HG03565 (cell line): ENCODE results near the gene CBLN3.
"Not testable (repeated sequence)": the region's sequence is repeated elsewhere in the genome, so short reads cannot be mapped to it uniquely, and the experiment has no call there.

Experiments
- ATAC-seq: cut with Tn5 transposase; IDR thresholded peaks from one replicate; pipeline ENCODE4 v1.9.1; 2021; ENCODE audit warnings: mild to moderate bottlenecking, moderate library complexity; ENCODE audit not compliant: unreplicated experiment

The CBLN3 gene

GRCh38 chr14:24406416-24406815 lies 23.1 kb downstream of the CBLN3 start:
- ATAC-seq = no peak

GRCh38 chr14:24404814-24405213 lies 24.7 kb downstream of the CBLN3 start:
- no peak for ATAC-seq

- no peak for ATAC-seq
Measured at GRCh38 chr14:24403294-24403998, 26.0 kb downstream of the CBLN3 start.

- no peak for ATAC-seq
Measured at GRCh38 chr14:24401810-24402702, 27.4 kb downstream of the CBLN3 start.

GRCh38 chr14:24399999-24400718 lies 29.3 kb downstream of the CBLN3 start:
- no peak for ATAC-seq

GRCh38 chr14:24399447-24399822 lies 30.0 kb downstream of the CBLN3 start:
- ATAC-seq = no peak

GRCh38 chr14:24398653-24399446 lies 30.6 kb downstream of the CBLN3 start, which contains the start of gene NYNRIN:
TSS of gene NYNRIN (plus strand) at chr14:24399003. CDS start at chr14:24399247, 244 bp downstream.
- ATAC-seq = no peak

GRCh38 chr14:24398293-24398652 lies 31.2 kb downstream of the CBLN3 start:
- ATAC-seq = no peak

GRCh38 chr14:24397639-24398292 lies 31.7 kb downstream of the CBLN3 start:
- ATAC-seq = no peak

- ATAC-seq = no peak
Measured at GRCh38 chr14:24395609-24396582, 33.6 kb downstream of the CBLN3 start.

- no peak for ATAC-seq
Measured at GRCh38 chr14:24394275-24394674, 35.2 kb downstream of the CBLN3 start.

GRCh38 chr14:24392325-24393091 lies 37.0 kb downstream of the CBLN3 start:
- no peak for ATAC-seq

- ATAC-seq = no peak
Measured at GRCh38 chr14:24390701-24391468, 38.6 kb downstream of the CBLN3 start.

- no peak for ATAC-seq
Measured at GRCh38 chr14:24389226-24389848, 40.1 kb downstream of the CBLN3 start.

- no peak for ATAC-seq
Measured at GRCh38 chr14:24388474-24389179, 40.8 kb downstream of the CBLN3 start.

GRCh38 chr14:24387579-24387978 lies 41.9 kb downstream of the CBLN3 start:
- ATAC-seq = not testable (repeated sequence)

GRCh38 chr14:24387009-24387345 lies 42.5 kb downstream of the CBLN3 start:
- ATAC-seq = no peak
